Vein endothelial cell (primary cell): ENCODE measurements around the gene CYLD. TPM values are rescaled to one million over a fixed set of nuclear protein-coding genes. Genes with fewer than 3 reads are reported as not detected.

Source experiments
- small RNA-seq: library from RNA; depleted of rRNA; stranded (forward); fragments of <200 nt; gene quantifications from one replicate; pipeline ENCODE3, GENCODE V24; 2012
- total RNA-seq: library from RNA; depleted of rRNA; stranded (reverse); fragments of >200 nt; gene quantifications from 2 replicates; pipeline ENCODE4 v1.2.3, GENCODE V29; 2012

CYLD gene
- 25.2 and 29.9 TPM in 2 replicates for total RNA-seq

GRCh38 chr16:50741781-50742575 is at the start of gene CYLD:
Gene CYLD (plus strand): TSS chr16:50742086. CDS start chr16:50749699, 7,613 bp downstream.

GRCh38 chr16:50692999-50693781 is 48.7 kb upstream of the CYLD start, which contains the start of gene NOD2:
Gene NOD2 (plus strand): TSS chr16:50693606. CDS start chr16:50699496, 5,890 bp downstream.

Small RNA genes within 50 kb of the gene (small RNA-seq; reads per million reads assigned to genes)
- gene MIR3181: not detected

Other genes with a start within 250 kb of the CYLD start
- gene NKD1, start 193.7 kb upstream of the CYLD start, total RNA-seq: under 0.01 TPM in 1 of 2 replicates, not detected in the other
- gene SNX20, start 60.8 kb upstream of the CYLD start, total RNA-seq: not detected in 2 replicates
- under 0.01 TPM in 1 of 2 replicates, not detected in the other for gene NOD2, start 48.5 kb upstream of the CYLD start, total RNA-seq